Thyroid gland (tissue), 4 donors: ENCODE data around the gene LMNTD2. TPM values are rescaled to one million over a fixed set of nuclear protein-coding genes. Genes with fewer than 3 reads are reported as not detected.

Source experiments
- DNase-seq, 2 donors: peaks; one replicate each; pipeline ENCODE4 v3.0.0-alpha.2; 2019
- H3K27ac ChIP-seq, 3 donors: fragments of 200-600 bp; sonication (generic); 1 replicate in 2 of 3; 2 replicates in 1 of 3; pipeline ENCODE4 v1.5.1; 2016 to 2019; ENCODE audit warnings: mild to moderate bottlenecking in 1 of 3, moderate library complexity in 1 of 3
- H3K27me3 ChIP-seq: fragments of 200-600 bp; sonication (generic); one replicate; pipeline ENCODE4 v1.5.1; 2019
- H3K36me3 ChIP-seq, 2 donors: fragments of 200-600 bp; sonication (generic); one replicate each; pipeline ENCODE4 v1.5.1; 2016 to 2019
- H3K4me1 ChIP-seq, 2 donors: fragments of 200-600 bp; sonication (generic); one replicate each; pipeline ENCODE4 v1.5.1; 2017 to 2019
- H3K4me3 ChIP-seq, 3 donors: fragments of 200-600 bp; sonication (generic); replicated peaks in 1 of 3; 1 replicate in 2 of 3; 2 replicates in 1 of 3; pipeline ENCODE4 v1.5.1; 2016; ENCODE audit warnings: mild to moderate bottlenecking in 1 of 3
- H3K9me3 ChIP-seq: fragments of 200-600 bp; sonication (generic); one replicate; pipeline ENCODE4 v1.5.1; 2017
- POLR2A ChIP-seq, 2 donors: fragments of 450-650 bp; IDR thresholded peaks; one replicate each; pipeline ENCODE4 v1.6.1; 2017; ENCODE audit warnings: antibody characterized with exemption in 2 of 2, mild to moderate bottlenecking in 2 of 2, moderate library complexity in 1 of 2
- WGBS, 2 donors: methylation state at CpG; one replicate each; pipeline ENCODE4 v1.1.5; 2017; 5-methylcytosine and 5-hydroxymethylcytosine counted together
- intact Hi-C: fragments of 100-400 bp; cut with DNase I; formaldehyde crosslinking; loops from one replicate; pipeline ENCODE4 v1.15.1; 2023
- total RNA-seq, 4 donors: library from RNA; depleted of rRNA; stranded (reverse); fragments of >200 nt; gene quantifications; one replicate each; pipeline ENCODE4 v1.2.3, GENCODE V29; 2016
- TF ChIP-seq, protein P1 (sequence below), 6 experiments: fragments of 200-600 bp in 3 of 6; fragments of 450-650 bp in 3 of 6; sonication (generic) in 3 of 6; IDR thresholded peaks; one replicate each; pipeline ENCODE4 v1.5.1; 2016 to 2019; ENCODE audit warnings: antibody characterized with exemption in 6 of 6, mild to moderate bottlenecking in 2 of 6, inconsistent platforms in 1 of 6, moderate library complexity in 1 of 6

Gene LMNTD2, protein sequence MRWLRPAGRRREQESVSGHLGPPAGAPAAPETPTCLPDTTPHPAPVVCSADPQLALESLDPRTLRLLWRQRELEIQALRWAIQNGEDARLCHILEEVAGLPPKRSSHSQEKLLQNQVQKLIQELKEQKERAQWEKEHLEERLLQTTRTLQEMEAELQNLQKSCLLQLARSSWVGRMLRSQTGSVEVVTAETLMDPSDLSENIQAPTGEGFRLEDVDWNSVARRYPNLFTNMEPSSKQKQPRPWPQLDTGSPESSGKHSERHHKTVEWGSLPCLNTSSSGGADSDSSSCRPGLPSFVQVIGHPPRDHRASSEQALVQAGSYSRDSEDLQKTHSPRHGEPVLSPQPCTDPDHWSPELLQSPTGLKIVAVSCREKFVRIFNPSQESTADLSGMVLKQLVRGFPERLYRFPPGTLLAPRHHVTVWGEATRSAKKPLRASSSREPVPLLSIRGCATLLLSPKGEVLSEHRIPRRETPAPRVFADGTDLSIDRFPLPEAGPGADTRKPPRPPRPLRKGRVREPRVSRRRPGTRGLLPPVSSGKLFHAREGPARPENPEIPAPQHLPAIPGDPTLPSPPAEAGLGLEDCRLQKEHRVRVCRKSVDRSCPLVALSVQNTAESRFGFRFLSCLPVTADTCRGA
- 1 to 10 TPM; 4.2 to 8.8 (median 6.6) TPM for total RNA-seq

DNA sequence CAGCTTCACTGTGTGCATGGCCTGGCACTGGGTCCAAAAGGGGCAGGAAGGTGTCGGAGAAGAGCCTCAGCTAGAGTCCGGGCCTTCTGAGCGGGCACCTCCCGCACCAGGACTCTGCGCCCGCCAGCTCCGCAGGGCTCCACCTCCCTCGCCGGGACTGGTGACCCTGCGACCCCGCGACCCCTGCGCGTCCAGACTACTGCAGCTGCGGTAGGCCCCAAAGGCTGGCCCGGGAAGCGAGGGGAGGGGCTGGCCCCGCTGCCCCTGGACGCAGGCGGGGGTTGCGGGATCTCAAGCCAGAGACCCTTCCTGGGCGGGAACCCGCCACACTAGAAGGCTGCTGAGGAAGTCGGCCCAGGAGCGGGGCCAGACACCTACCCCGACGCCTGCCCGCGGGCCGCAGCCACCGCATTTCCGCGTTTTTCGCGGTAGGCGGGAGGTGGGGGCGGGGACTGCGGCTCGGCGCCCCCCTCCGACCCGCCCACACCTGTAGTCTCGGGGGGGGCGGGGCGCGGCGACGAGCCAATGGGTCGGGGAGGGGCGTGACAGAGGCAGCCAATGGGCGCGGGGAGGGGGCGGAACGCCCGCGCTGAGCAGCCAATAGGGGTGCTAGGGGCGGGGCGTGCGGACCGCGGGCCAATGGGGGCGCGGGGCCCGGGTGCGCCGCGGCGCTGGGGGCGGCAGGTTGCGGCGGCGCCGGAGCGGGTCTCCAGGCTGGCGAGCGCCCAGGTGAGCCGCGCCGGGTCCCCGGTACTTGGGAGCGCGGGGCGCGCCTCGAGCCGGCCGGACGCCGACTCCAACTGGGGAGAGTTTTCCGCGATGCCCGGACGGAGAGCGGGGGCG, at the start of gene LMNTD2, which contains the start of gene RASSF7:
Gene LMNTD2, minus strand, starts transcription at position 434 of the 843 bp plus-strand sequence. Its CDS starts 22 bp downstream, at position 412.
Gene RASSF7, plus strand, starts transcription at position 666 of the 843 bp plus-strand sequence. CDS start 799 bp downstream, outside the sequence.
- peak within 1 kb of the TSS; percentile 29 to 90 (median 50) for H3K4me3 ChIP-seq
- peaks cover 15 to 27% of the 10 kb centered on the region in 2 donors for H3K4me1 ChIP-seq
- intact Hi-C loops: loop anchor here (5.0 kb wide), 1 partner anchor 52 kb away; no protein-coding TSS in a partner anchor
- peak; percentile 11 to 65 for TF ChIP-seq POLR2A (IDR thresholded peaks at IDR 0.05)
- TF ChIP-seq, protein P1, sequence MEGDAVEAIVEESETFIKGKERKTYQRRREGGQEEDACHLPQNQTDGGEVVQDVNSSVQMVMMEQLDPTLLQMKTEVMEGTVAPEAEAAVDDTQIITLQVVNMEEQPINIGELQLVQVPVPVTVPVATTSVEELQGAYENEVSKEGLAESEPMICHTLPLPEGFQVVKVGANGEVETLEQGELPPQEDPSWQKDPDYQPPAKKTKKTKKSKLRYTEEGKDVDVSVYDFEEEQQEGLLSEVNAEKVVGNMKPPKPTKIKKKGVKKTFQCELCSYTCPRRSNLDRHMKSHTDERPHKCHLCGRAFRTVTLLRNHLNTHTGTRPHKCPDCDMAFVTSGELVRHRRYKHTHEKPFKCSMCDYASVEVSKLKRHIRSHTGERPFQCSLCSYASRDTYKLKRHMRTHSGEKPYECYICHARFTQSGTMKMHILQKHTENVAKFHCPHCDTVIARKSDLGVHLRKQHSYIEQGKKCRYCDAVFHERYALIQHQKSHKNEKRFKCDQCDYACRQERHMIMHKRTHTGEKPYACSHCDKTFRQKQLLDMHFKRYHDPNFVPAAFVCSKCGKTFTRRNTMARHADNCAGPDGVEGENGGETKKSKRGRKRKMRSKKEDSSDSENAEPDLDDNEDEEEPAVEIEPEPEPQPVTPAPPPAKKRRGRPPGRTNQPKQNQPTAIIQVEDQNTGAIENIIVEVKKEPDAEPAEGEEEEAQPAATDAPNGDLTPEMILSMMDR (IDR thresholded peaks at IDR 0.05): no peak
- H3K36me3 ChIP-seq: no peaks in the 10 kb centered on the region
- no peaks in the 10 kb centered on the region for H3K9me3 ChIP-seq
- DNase-seq: peak; percentile 93
- WGBS, 2 donors: 0% methylated on average over 3 of the region's 95 CpGs; no CpG with 5 or more reads in 1 of the 2 donors
- H3K27me3 ChIP-seq: no peaks in the 10 kb centered on the region
- peak within 1 kb of the TSS; percentile 19 to 63 (median 50) for H3K27ac ChIP-seq

DNA sequence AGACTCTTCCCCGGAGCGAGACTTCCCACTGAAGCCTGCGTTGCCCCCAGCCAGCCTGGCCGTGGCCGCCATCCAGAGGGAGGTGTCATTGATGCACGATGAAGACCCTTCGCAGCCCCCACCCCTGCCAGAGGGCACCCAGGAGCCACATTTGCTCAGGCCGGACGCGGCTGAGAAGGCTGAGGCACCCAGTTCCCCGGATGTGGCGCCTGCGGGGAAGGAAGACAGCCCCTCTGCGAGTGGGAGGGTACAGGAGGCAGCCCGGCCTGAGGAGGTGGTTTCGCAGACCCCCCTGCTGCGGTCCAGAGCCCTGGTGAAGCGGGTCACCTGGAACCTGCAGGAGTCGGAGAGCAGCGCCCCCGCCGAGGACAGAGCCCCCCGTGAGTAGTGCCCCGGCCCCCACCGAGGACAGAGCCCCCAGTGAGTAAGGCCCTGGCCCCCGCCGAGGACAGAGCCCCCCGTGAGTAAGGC, 48.8 kb upstream of the LMNTD2 start:
- Histone ChIP-seq H3K27me3 (no peaks in the 10 kb centered on the region), H3K27ac (no peak overlapping the region), H3K9me3 (no peaks in the 10 kb centered on the region), H3K36me3 (peaks cover 77 to 90% of the 10 kb centered on the region in 2 donors), H3K4me1 (peaks cover 8 to 12% of the 10 kb centered on the region in 2 donors), H3K4me3 (no peak overlapping the region)
- WGBS, 2 donors: 92 to 95% methylated on average over 11 to 18 of the region's 28 CpGs
- TF ChIP-seq POLR2A (IDR thresholded peaks at IDR 0.05): no peak
- TF ChIP-seq, protein P1 (IDR thresholded peaks at IDR 0.05): no peak
- no peak for DNase-seq
- intact Hi-C loops: no loop called here

DNA sequence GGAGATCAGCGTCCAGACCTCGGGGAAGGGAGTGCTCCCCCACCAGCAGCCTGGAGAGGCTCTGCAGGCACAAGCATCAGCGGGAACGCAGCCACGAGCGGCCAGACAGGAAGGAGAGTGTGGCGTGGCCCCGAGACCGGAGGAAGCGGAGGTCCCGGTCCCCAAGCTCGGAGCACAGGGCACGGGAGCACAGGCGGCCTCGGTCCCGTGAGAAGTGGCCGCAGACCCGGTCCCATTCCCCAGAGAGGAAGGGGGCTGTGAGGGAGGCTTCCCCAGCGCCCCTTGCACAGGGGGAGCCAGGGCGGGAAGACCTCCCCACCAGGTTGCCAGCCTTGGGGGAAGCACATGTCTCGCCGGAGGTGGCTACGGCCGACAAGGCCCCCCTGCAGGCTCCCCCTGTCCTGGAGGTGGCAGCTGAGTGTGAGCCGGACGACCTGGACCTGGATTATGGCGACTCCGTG, 48.3 kb upstream of the LMNTD2 start:
- Histone ChIP-seq H3K27me3 (no peaks in the 10 kb centered on the region), H3K27ac (no peak overlapping the region), H3K36me3 (peaks cover 77 to 95% of the 10 kb centered on the region in 2 donors), H3K4me1 (peaks cover 3 to 7% of the 10 kb centered on the region in 2 donors), H3K4me3 (no peak overlapping the region), H3K9me3 (no peaks in the 10 kb centered on the region)
- no peak for DNase-seq
- intact Hi-C loops: no loop called here
- WGBS, 2 donors: 71 to 87% methylated on average over 17 to 25 of the region's 28 CpGs
- TF ChIP-seq POLR2A (IDR thresholded peaks at IDR 0.05): no peak
- TF ChIP-seq, protein P1 (IDR thresholded peaks at IDR 0.05): no peak

DNA sequence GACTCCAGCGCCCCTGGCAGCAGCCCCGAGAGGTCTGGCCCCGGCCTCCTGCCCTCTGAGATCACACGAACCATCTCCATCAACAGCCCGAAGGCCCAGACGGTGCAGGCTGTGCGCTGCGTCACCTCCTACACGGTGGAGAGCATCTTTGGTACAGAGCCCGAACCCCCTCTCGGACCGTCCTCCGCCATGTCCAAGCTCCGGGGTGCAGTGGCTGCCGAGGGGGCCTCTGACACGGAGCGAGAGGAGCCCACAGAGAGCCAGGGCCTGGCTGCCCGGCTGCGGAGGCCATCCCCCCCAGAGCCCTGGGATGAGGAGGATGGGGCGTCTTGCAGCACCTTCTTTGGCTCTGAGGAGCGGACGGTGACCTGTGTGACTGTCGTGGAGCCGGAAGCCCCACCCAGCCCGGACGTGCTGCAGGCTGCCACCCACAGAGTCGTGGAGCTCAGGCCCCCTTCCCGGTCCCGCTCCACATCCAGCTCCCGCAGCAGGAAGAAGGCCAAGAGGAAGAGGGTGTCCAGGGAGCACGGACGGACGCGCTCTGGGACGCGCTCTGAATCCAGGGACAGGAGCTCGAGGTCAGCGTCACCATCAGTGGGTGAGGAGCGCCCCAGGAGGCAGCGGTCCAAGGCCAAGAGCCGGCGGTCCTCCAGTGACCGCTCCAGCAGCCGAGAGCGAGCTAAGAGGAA, 47.6 kb upstream of the LMNTD2 start:
- no peak overlapping the region for H3K4me3 ChIP-seq
- no peaks in the 10 kb centered on the region for H3K27me3 ChIP-seq
- no peaks in the 10 kb centered on the region for H3K9me3 ChIP-seq
- 84 to 94% methylated on average over 25 to 27 of the region's 45 CpGs for WGBS, 2 donors
- H3K36me3 ChIP-seq: peaks cover 78 to 95% of the 10 kb centered on the region in 2 donors
- TF ChIP-seq, protein P1 (IDR thresholded peaks at IDR 0.05): no peak
- TF ChIP-seq POLR2A (IDR thresholded peaks at IDR 0.05): no peak
- no peaks in the 10 kb centered on the region for H3K4me1 ChIP-seq
- intact Hi-C loops: no loop called here
- H3K27ac ChIP-seq: no peak overlapping the region
- no peak for DNase-seq
